H9 (cell line): ENCODE results near the gene IFNL3. TPM values are rescaled to one million over a fixed set of nuclear protein-coding genes. Genes with fewer than 3 reads are reported as not detected.

Experiments
- DNase-seq: peaks from one replicate; pipeline ENCODE4 v3.0.0-alpha.2; 2017
- H2AFZ ChIP-seq: one replicate; pipeline ENCODE4 v1.6.1; 2013; ENCODE audit warnings: mild to moderate bottlenecking, low read length, control low read depth, moderate library complexity
- H2AK5ac ChIP-seq: 2 replicates; pipeline ENCODE4 v1.6.1; 2013; ENCODE audit warnings: low read length, control low read depth, mixed read lengths; ENCODE audit not compliant: insufficient read length
- H2BK120ac ChIP-seq: one replicate; pipeline ENCODE4 v1.6.1; 2013; ENCODE audit warnings: low read depth, mild to moderate bottlenecking, low read length, control low read depth, inconsistent platforms; ENCODE audit not compliant: poor library complexity, severe bottlenecking
- H2BK12ac ChIP-seq: 2 replicates; pipeline ENCODE4 v1.6.1; 2013; ENCODE audit warnings: low read length, control low read depth, mixed read lengths, low read depth; ENCODE audit not compliant: insufficient read length
- H2BK15ac ChIP-seq: 2 replicates; pipeline ENCODE4 v1.6.1; 2013; ENCODE audit warnings: low read depth, low read length, control low read depth
- H2BK20ac ChIP-seq: one replicate; pipeline ENCODE4 v1.6.1; 2013; ENCODE audit warnings: low read depth, mild to moderate bottlenecking, low read length, control low read depth, inconsistent platforms; ENCODE audit not compliant: poor library complexity, severe bottlenecking
- H2BK5ac ChIP-seq: 2 replicates; pipeline ENCODE4 v1.6.1; 2013; ENCODE audit warnings: low read length, control low read depth, mixed read lengths; ENCODE audit not compliant: insufficient read length
- H3K14ac ChIP-seq: 2 replicates; pipeline ENCODE4 v1.6.1; 2013; ENCODE audit warnings: low read length, control low read depth; ENCODE audit not compliant: insufficient read depth
- H3K18ac ChIP-seq: 2 replicates; pipeline ENCODE4 v1.6.1; 2013; ENCODE audit warnings: low read depth, mild to moderate bottlenecking, mixed read lengths, low read length, control low read depth; ENCODE audit not compliant: insufficient read length
- H3K23ac ChIP-seq: 2 replicates; pipeline ENCODE4 v1.6.1; 2013; ENCODE audit warnings: low read length, control low read depth, mixed read lengths, low read depth; ENCODE audit not compliant: insufficient read length
- H3K23me2 ChIP-seq: 2 replicates; pipeline ENCODE4 v1.6.1; 2013; ENCODE audit warnings: low read depth, mild to moderate bottlenecking, mixed read lengths, low read length, control low read depth; ENCODE audit not compliant: insufficient read length, poor library complexity, severe bottlenecking
- H3K27ac ChIP-seq: 2 replicates; pipeline ENCODE4 v1.5.1; 2013; ENCODE audit warnings: low read length, control low read depth, mixed read lengths, low read depth; ENCODE audit not compliant: insufficient read length
- H3K27me3 ChIP-seq: 2 replicates; pipeline ENCODE4 v1.6.1; 2013; ENCODE audit warnings: low read length, control low read depth, inconsistent platforms; ENCODE audit not compliant: insufficient read depth
- H3K4ac ChIP-seq: 2 replicates; pipeline ENCODE4 v1.6.1; 2013; ENCODE audit warnings: low read depth, mild to moderate bottlenecking, control low read depth, inconsistent platforms, low read length, moderate library complexity
- H3K4me1 ChIP-seq: 2 replicates; pipeline ENCODE4 v1.6.1; 2013; ENCODE audit warnings: low read length, control low read depth, inconsistent platforms; ENCODE audit not compliant: insufficient read depth
- H3K4me2 ChIP-seq: 2 replicates; pipeline ENCODE4 v1.6.1; 2013; ENCODE audit warnings: low read length, control low read depth, mixed read lengths; ENCODE audit not compliant: insufficient read length, insufficient read depth
- H3K56ac ChIP-seq: 2 replicates; pipeline ENCODE4 v1.6.1; 2013; ENCODE audit warnings: low read depth, mild to moderate bottlenecking, mixed read lengths, low read length, control low read depth; ENCODE audit not compliant: insufficient read length
- H3K79me1 ChIP-seq: 2 replicates; pipeline ENCODE4 v1.6.1; 2013; ENCODE audit warnings: low read depth, mild to moderate bottlenecking, moderate library complexity, low read length, control low read depth, inconsistent platforms; ENCODE audit not compliant: insufficient read depth, poor library complexity, severe bottlenecking
- H3K79me2 ChIP-seq: 2 replicates; pipeline ENCODE4 v1.6.1; 2013; ENCODE audit warnings: low read length, control low read depth, inconsistent platforms; ENCODE audit not compliant: insufficient read depth
- H3K9ac ChIP-seq: 2 replicates; pipeline ENCODE4 v1.6.1; 2013; ENCODE audit warnings: low read length, control low read depth, mixed read lengths; ENCODE audit not compliant: insufficient read length; ENCODE audit errors: extremely low read depth
- H3K9me3 ChIP-seq: one replicate; pipeline ENCODE4 v1.6.1; 2013; ENCODE audit warnings: low read depth, low read length, inconsistent platforms; ENCODE audit not compliant: control insufficient read depth
- H3T11ph ChIP-seq: one replicate; pipeline ENCODE4 v1.6.1; 2013; ENCODE audit warnings: mild to moderate bottlenecking, low read length, control low read depth, inconsistent platforms
- H4K20me1 ChIP-seq: one replicate; pipeline ENCODE4 v1.6.1; 2013; ENCODE audit not compliant: control insufficient read depth, insufficient read length, insufficient read depth
- H4K5ac ChIP-seq: 2 replicates; pipeline ENCODE4 v1.6.1; 2013; ENCODE audit warnings: low read depth, mild to moderate bottlenecking, mixed read lengths, low read length, control low read depth; ENCODE audit not compliant: insufficient read length
- H4K8ac ChIP-seq: replicated peaks from 2 replicates; pipeline ENCODE4 v1.6.1; 2013; ENCODE audit warnings: low read length, control low read depth, mixed read lengths, low read depth; ENCODE audit not compliant: insufficient read length
- H4K91ac ChIP-seq: 2 replicates; pipeline ENCODE4 v1.6.1; 2013; ENCODE audit warnings: low read depth, mild to moderate bottlenecking, moderate library complexity, mixed read lengths, low read length, control low read depth; ENCODE audit not compliant: insufficient read length
- H3K27ac Mint-ChIP-seq, 3 experiments: 2 replicates in 2 of 3; 3 replicates in 1 of 3; pipeline ENCODE4 v1.8.0; 2020 to 2021; ENCODE audit warnings: mixed read lengths in 3 of 3, mild to moderate bottlenecking in 1 of 3, moderate library complexity in 1 of 3
- H3K27me3 Mint-ChIP-seq: 2 replicates; pipeline ENCODE4 v1.8.0; 2021; ENCODE audit warnings: low read depth, mild to moderate bottlenecking, moderate library complexity, mixed read lengths
- H3K36me3 Mint-ChIP-seq, 3 experiments: 2 replicates in 2 of 3; 3 replicates in 1 of 3; pipeline ENCODE4 v1.8.0; 2020 to 2021; ENCODE audit warnings: low read depth in 3 of 3, mixed read lengths in 3 of 3; ENCODE audit not compliant: insufficient read depth in 1 of 3
- H3K4me1 Mint-ChIP-seq, 2 experiments: 2 replicates each; pipeline ENCODE4 v1.8.0; 2020; ENCODE audit warnings: mixed read lengths in 2 of 2
- H3K4me3 Mint-ChIP-seq, 2 experiments: 2 replicates in 1 of 2; 3 replicates in 1 of 2; pipeline ENCODE4 v1.8.0; 2020 to 2021; ENCODE audit warnings: mild to moderate bottlenecking in 2 of 2, mixed read lengths in 2 of 2, moderate library complexity in 1 of 2
- H3K9me3 Mint-ChIP-seq, 2 experiments: 2 replicates in 1 of 2; 3 replicates in 1 of 2; pipeline ENCODE4 v1.8.0; 2020; ENCODE audit warnings: mild to moderate bottlenecking in 2 of 2, mixed read lengths in 2 of 2, moderate library complexity in 1 of 2
- CTCF ChIP-seq: fragments of 200-600 bp; sonication (generic); conservative IDR thresholded peaks from 3 replicates; pipeline ENCODE4 v1.8.0; 2021; ENCODE audit warnings: antibody characterized with exemption, mild to moderate bottlenecking
- WGBS: extraction: QIAGEN DNeasy Blood & Tissue Kit; methylation state at CpG from one replicate; pipeline ENCODE4 v1.1.7; 2013; ENCODE audit warnings: missing lambda C conversion rate, low lambda C conversion rate, mixed read lengths; ENCODE audit not compliant: insufficient read length; ENCODE audit errors: extremely low coverage; 5-methylcytosine and 5-hydroxymethylcytosine counted together
- total RNA-seq: library from RNA; stranded (reverse); gene quantifications from 2 replicates; pipeline ENCODE4 v1.2.1, GENCODE V29; 2021

Gene IFNL3
- total RNA-seq, 1 experiment from 2014 or later, result not detected

- Histone ChIP-seq H3K18ac (no peak overlapping the region), H2BK20ac (no peak overlapping the region), H3K23me2 (peaks cover 7% of the 10 kb centered on the region), H4K20me1 (no peaks in the 10 kb centered on the region), H2BK5ac (no peak overlapping the region), H2BK12ac (no peak overlapping the region), H2AK5ac (no peak overlapping the region), H3K4me1 (no peaks in the 10 kb centered on the region), H4K5ac (no peak overlapping the region), H3K4ac (no peak overlapping the region), H3K4me2 (no peak overlapping the region), H3K23ac (no peak overlapping the region), H3K27ac (no peak overlapping the region), H2AFZ (no peak overlapping the region), H4K8ac (no peak overlapping the region), H3K56ac (no peak overlapping the region), H2BK120ac (no peak overlapping the region), H3T11ph (no peak overlapping the region), H3K27me3 (peaks cover 7% of the 10 kb centered on the region; the same call in 1 of the 2 replicates), H3K79me2 (no peaks in the 10 kb centered on the region), H3K14ac (no peak overlapping the region), H3K79me1 (no peaks in the 10 kb centered on the region), H2BK15ac (no peak overlapping the region), H3K9me3 (no peaks in the 10 kb centered on the region), H4K91ac (no peak overlapping the region), H3K9ac (no peak overlapping the region)
- no peak for DNase-seq
- no CpG with 5 or more reads among the region's 5 CpGs for WGBS
- no peaks in the 10 kb centered on the region for H3K36me3 Mint-ChIP-seq
- TF ChIP-seq CTCF, result peak; percentile 42
- H3K9me3 Mint-ChIP-seq, result no peaks in the 10 kb centered on the region; a peak in 1 of 5 replicates
- H3K4me1 Mint-ChIP-seq, result peaks cover 14 to 39% of the 10 kb centered on the region in 2 experiments
- no peak overlapping the region for H3K27ac Mint-ChIP-seq
- H3K4me3 Mint-ChIP-seq, result peak overlapping the region; percentile 41 to 74; a peak in 4 of 5 replicates
- H3K27me3 Mint-ChIP-seq, result peaks cover 78% of the 10 kb centered on the region
These were observed 47.0 kb downstream of the IFNL3 start for GRCh38 chr19:39197808-39198207.
